Loucy (cell line): ENCODE measurements around the gene TGFBRAP1.

ENCODE experiments used
- EZH2phosphoT487 ChIP-seq: fragments of 200-600 bp; IDR thresholded peaks from 2 replicates; pipeline ENCODE4 v1.6.1; 2018; ENCODE audit warnings: antibody characterized with exemption, mild to moderate bottlenecking, moderate library complexity, borderline replicate concordance
- TF ChIP-seq, protein P1 (sequence below): fragments of 200-600 bp; sonication (generic); conservative IDR thresholded peaks from 2 replicates; pipeline ENCODE4 v1.5.1; 2014; ENCODE audit warnings: mild to moderate bottlenecking, antibody characterized with exemption, low read length

DNA sequence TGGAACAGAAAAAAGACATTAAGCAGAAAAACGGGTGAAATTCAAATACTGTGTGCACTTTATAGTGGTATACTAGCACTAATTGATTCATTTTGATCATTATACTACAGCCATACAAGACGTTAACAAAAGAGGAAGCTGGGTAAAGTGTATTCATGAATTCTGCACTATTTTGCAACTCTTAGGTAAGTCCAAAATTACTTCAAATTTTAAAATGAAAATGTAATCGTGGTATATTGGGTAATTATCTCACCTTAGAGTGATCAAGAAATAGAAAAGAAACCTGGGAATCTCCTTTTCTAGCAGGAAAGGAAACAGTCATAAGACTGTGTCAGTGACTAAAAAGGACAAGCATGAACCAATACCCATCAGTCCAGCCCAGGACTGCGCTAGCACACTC is 5.4 kb downstream of the TGFBRAP1 start:
- TF ChIP-seq, protein P1, sequence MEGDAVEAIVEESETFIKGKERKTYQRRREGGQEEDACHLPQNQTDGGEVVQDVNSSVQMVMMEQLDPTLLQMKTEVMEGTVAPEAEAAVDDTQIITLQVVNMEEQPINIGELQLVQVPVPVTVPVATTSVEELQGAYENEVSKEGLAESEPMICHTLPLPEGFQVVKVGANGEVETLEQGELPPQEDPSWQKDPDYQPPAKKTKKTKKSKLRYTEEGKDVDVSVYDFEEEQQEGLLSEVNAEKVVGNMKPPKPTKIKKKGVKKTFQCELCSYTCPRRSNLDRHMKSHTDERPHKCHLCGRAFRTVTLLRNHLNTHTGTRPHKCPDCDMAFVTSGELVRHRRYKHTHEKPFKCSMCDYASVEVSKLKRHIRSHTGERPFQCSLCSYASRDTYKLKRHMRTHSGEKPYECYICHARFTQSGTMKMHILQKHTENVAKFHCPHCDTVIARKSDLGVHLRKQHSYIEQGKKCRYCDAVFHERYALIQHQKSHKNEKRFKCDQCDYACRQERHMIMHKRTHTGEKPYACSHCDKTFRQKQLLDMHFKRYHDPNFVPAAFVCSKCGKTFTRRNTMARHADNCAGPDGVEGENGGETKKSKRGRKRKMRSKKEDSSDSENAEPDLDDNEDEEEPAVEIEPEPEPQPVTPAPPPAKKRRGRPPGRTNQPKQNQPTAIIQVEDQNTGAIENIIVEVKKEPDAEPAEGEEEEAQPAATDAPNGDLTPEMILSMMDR: no peak
- TF ChIP-seq EZH2phosphoT487: no peak
